Bronchial epithelial cell (primary cell): ENCODE measurements around the gene TNC. TPM values are rescaled to one million over a fixed set of nuclear protein-coding genes. Genes with fewer than 3 reads are reported as not detected.

Experiments
- DNase-seq: peaks from one replicate; pipeline ENCODE4 v3.0.0-alpha.2; 2010; ENCODE audit warnings: low read depth
- FAIRE-seq: peaks from 2 replicates; lab custom pipeline; 2011; peaks lifted over from hg19 to GRCh38; lab: Jason Lieb, UNC
- H3K27me3 ChIP-seq: 2 replicates; pipeline ENCODE4 v1.5.1; 2011; ENCODE audit warnings: low read length; ENCODE audit not compliant: control insufficient read depth, insufficient read depth
- H3K36me3 ChIP-seq: 2 replicates; pipeline ENCODE4 v1.5.1; 2011; ENCODE audit warnings: low read length; ENCODE audit not compliant: control insufficient read depth, insufficient read depth
- H3K4me3 ChIP-seq: 2 replicates; pipeline ENCODE4 v1.5.1; 2011; ENCODE audit warnings: mild to moderate bottlenecking, low read depth, low read length, control low read depth
- total RNA-seq: library from RNA; depleted of rRNA; stranded (reverse); fragments of >200 nt; gene quantifications from 2 replicates; pipeline ENCODE4 v1.2.1, GENCODE V29; 2014
- TF ChIP-seq, protein P1 (sequence below): IDR thresholded peaks from 2 replicates; pipeline ENCODE4 v1.5.1; 2011; ENCODE audit warnings: mild to moderate bottlenecking, moderate library complexity, low read length, control low read depth, inconsistent platforms; ENCODE audit not compliant: insufficient read depth, severe bottlenecking

The TNC gene
- total RNA-seq, 1 donor from 2014 or later = 124 TPM

DNA sequence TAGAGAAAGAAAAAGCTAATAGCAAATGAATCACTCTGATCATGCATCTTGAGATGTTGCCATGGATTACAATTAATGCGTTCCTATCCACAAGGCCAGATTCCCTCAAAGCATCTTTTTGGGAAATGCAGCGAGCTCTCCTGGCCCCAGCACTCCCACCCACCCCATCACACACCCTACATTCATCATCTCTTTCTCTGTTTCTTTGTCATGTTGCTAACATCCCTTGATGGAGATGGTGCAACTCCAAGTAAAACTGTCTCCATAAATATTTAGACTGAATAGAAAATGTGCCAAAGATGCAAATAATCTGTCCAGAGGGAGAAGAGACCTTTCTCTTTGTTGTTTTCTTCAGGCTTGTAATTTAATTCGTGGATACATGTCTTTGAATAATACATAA lies 30.8 kb upstream of the TNC start:
- no peaks in the 10 kb centered on the region for H3K27me3 ChIP-seq
- H3K36me3 ChIP-seq = no peaks in the 10 kb centered on the region
- DNase-seq (no peak), FAIRE-seq (no peak)
- H3K4me3 ChIP-seq = no peak overlapping the region
- TF ChIP-seq, protein P1, sequence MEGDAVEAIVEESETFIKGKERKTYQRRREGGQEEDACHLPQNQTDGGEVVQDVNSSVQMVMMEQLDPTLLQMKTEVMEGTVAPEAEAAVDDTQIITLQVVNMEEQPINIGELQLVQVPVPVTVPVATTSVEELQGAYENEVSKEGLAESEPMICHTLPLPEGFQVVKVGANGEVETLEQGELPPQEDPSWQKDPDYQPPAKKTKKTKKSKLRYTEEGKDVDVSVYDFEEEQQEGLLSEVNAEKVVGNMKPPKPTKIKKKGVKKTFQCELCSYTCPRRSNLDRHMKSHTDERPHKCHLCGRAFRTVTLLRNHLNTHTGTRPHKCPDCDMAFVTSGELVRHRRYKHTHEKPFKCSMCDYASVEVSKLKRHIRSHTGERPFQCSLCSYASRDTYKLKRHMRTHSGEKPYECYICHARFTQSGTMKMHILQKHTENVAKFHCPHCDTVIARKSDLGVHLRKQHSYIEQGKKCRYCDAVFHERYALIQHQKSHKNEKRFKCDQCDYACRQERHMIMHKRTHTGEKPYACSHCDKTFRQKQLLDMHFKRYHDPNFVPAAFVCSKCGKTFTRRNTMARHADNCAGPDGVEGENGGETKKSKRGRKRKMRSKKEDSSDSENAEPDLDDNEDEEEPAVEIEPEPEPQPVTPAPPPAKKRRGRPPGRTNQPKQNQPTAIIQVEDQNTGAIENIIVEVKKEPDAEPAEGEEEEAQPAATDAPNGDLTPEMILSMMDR = no peak

DNA sequence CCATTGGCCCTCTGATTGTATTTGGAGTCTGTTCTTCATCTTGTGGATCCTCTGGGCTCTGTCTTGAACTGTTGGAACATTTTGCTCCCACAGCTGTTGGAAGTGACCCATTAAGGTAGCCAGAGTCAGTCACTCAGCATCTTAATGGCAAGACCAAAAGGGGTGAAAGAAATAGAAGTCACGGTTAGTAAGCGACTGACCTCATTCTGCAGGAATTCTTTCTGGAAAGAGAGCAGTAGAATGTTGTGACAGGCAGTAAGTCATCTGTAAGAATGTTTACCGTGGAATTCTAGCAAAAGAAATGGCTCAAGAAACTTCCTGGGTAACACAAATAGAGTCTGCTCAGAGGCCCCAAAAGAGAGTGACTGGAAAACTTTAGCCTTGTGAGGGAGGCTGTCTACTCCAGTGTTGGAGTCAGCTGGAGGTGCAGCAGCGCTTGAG lies 28.6 kb upstream of the TNC start:
- DNase-seq (peak; percentile 94), FAIRE-seq (peak; percentile 23)
- Histone ChIP-seq H3K36me3 (no peaks in the 10 kb centered on the region), H3K4me3 (no peak overlapping the region), H3K27me3 (no peaks in the 10 kb centered on the region)
- TF ChIP-seq, protein P1 = no peak

DNA sequence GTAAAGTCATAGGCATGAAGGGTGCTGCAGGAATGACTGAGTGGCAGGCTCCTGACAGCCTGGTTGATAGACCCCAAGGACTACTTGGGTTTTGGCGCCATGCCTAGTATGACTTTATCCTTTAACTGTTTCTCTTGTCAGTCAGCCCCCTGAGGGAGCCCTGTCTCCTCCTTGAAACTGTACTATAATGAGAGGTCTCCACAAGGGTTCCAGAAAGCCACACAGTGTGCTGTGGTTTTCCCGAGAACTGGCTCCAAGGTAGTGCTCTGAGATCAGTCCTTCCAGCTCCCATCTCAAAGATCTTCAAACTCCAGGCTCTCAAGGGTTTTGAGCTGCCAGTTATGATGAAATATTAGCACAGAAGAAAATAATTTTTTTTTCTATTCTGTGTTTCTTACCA lies 26.7 kb upstream of the TNC start:
- H3K4me3 ChIP-seq = no peak overlapping the region
- no peaks in the 10 kb centered on the region for H3K27me3 ChIP-seq
- FAIRE-seq = peak; percentile 18
- H3K36me3 ChIP-seq = no peaks in the 10 kb centered on the region
- TF ChIP-seq, protein P1 = no peak
- no peak for DNase-seq

DNA sequence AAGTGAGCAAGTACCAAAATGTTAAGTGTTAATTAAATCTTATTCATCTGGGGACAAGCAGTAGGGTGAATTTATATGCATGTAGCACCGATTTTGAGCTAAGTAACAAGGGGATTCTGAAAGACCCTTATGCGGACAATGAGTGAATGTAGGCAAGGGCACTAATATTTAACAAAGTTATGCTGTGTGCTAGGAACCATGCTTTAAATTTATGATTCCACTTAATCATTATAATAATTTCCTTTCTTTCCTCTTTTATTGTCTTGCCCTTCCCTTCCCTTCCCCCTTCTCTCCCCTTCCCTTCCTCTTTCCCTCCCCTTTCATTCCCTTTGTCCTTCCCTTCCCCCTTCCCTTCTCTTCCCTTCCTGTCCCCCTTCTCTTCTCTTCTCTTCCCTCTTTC lies 25.7 kb upstream of the TNC start:
- Histone ChIP-seq H3K4me3 (no peak overlapping the region), H3K27me3 (no peaks in the 10 kb centered on the region), H3K36me3 (no peaks in the 10 kb centered on the region)
- TF ChIP-seq, protein P1 = no peak
- DNase-seq (no peak), FAIRE-seq (no peak)

DNA sequence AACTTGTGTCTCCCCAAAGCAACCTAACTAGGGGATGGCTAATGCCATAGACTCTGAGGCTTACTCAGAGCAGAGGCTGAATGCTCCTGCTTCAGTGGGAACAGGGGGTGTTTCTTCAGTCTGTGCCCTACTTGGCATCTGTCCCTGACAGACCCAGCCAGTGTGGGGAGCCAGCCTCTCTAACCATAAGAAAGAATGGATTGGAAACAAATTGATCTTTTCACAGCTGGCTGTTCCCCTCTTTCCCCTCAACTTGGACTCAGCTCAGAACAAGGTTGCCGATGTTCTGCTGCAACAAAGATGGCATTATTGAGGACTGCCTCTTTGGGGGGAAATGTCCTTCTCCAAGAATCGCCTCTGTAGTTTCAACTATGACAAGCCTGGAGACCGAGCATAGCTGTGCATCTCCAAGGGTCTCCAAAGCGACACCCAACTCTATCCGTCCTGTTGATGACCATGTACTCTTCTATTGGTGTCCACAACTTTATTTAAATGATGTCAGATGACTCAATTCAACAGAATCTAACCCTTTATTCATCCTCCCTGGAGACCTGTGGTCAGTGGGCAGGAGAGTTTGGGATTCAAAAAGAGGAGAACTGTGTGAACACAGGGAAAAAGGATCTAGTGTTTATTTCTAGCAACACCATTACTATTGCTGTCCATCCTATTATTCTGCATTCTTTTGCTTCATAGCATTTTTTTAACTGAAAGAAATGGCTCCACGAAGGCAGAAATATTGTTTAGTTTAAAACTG lies 24.7 kb upstream of the TNC start:
- TF ChIP-seq, protein P1 = no peak
- no peaks in the 10 kb centered on the region for H3K27me3 ChIP-seq
- no peak for FAIRE-seq
- DNase-seq = no peak
- H3K4me3 ChIP-seq = no peak overlapping the region
- H3K36me3 ChIP-seq = no peaks in the 10 kb centered on the region

DNA sequence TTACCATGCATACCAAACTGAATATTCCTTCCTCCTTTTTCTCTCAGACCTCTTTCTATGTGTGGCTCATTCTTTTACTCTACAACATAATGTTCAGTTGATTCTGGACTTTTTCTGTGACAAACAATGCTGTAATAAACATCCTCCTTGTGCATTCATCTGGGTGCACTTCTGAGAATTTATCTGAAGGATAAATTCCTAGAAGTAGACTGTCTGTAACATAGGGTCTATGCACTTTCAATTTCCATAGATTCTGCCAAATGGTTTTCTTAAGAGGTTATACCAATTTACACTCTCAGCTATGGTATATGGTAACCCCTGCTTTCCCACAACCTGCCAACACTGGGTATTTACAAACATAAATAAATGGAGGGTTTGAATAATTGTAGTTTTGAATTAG lies 24.1 kb upstream of the TNC start:
- Histone ChIP-seq H3K4me3 (no peak overlapping the region), H3K36me3 (no peaks in the 10 kb centered on the region), H3K27me3 (no peaks in the 10 kb centered on the region)
- TF ChIP-seq, protein P1 = no peak
- FAIRE-seq = no peak
- no peak for DNase-seq
